Measurements from ENCODE around the gene OR2T27.
"Not testable (repeated sequence)": the region's sequence is repeated elsewhere in the genome, so short reads cannot be mapped to it uniquely, and the experiment has no call there.

DNA sequence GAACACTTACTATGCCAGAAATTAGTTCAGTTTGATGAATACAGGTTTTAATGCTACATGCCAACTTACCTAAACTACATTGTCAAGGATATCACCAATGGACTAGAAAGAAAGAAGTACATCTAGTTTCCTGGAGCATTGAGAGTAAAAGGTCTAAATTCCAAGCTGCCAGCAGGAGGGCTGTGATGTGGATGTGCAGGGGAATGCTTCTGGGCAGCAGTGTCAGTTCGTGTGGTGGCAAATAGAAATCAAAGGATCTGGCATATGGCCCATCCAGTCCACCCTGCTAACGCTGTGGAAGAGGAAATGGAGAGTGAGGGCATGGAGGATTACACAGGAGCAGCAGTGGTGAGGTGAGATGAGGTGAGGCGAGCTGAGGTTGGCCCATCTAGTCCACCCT lies 10.2 kb downstream of the OR2T27 start, which contains the start of gene OR2T35:
- TF ChIP-seq, protein P1, sequence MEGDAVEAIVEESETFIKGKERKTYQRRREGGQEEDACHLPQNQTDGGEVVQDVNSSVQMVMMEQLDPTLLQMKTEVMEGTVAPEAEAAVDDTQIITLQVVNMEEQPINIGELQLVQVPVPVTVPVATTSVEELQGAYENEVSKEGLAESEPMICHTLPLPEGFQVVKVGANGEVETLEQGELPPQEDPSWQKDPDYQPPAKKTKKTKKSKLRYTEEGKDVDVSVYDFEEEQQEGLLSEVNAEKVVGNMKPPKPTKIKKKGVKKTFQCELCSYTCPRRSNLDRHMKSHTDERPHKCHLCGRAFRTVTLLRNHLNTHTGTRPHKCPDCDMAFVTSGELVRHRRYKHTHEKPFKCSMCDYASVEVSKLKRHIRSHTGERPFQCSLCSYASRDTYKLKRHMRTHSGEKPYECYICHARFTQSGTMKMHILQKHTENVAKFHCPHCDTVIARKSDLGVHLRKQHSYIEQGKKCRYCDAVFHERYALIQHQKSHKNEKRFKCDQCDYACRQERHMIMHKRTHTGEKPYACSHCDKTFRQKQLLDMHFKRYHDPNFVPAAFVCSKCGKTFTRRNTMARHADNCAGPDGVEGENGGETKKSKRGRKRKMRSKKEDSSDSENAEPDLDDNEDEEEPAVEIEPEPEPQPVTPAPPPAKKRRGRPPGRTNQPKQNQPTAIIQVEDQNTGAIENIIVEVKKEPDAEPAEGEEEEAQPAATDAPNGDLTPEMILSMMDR (IDR thresholded peaks at IDR 0.05; ENCODE audit: borderline replicate concordance, extremely low read depth, low read length, poor library complexity, severe bottlenecking), result not testable (repeated sequence)
- TF ChIP-seq EZH2 (IDR thresholded peaks at IDR 0.05; ENCODE audit: borderline replicate concordance, low read depth, low read length, severe bottlenecking), result not testable (repeated sequence)

Measured in DND-41 (cell line).